GM12878 (cell line): Measurements from ENCODE around the gene LTBP3. TPM values are rescaled to one million over a fixed set of nuclear protein-coding genes. Genes with fewer than 3 reads are reported as not detected.

ENCODE experiments used
- BCL3 ChIP-seq: IDR thresholded peaks from 2 replicates; pipeline ENCODE4 v1.6.1; 2011; ENCODE audit warnings: borderline replicate concordance, low read depth, mild to moderate bottlenecking, moderate library complexity, low read length; ENCODE audit not compliant: insufficient read depth, poor library complexity, severe bottlenecking
- CBFB ChIP-seq: IDR thresholded peaks from 2 replicates; pipeline ENCODE4 v1.6.1; 2016; ENCODE audit warnings: antibody characterized with exemption, low read depth
- CREB1 ChIP-seq: IDR thresholded peaks from 2 replicates; pipeline ENCODE4 v1.6.1; 2012; ENCODE audit warnings: low read depth, mild to moderate bottlenecking, inconsistent platforms
- ETV6 ChIP-seq, 2 experiments: fragments of 450-650 bp in 1 of 2; IDR thresholded peaks in 1 of 2; conservative IDR thresholded peaks in 1 of 2; 2 replicates each; pipeline ENCODE4 v1.6.1; 2014; ENCODE audit warnings: antibody characterized with exemption in 1 of 2, borderline replicate concordance in 1 of 2, low read depth in 1 of 2, mild to moderate bottlenecking in 1 of 2, moderate library complexity in 1 of 2
- GATAD2B ChIP-seq: fragments of 450-650 bp; conservative IDR thresholded peaks from 2 replicates; pipeline ENCODE4 v1.6.1; 2017; ENCODE audit warnings: low read depth, mild to moderate bottlenecking, moderate library complexity
- HCFC1 ChIP-seq: fragments of 150-350 bp; IDR thresholded peaks from 2 replicates; pipeline ENCODE4 v1.6.1; 2014; ENCODE audit warnings: low read length
- HSF1 ChIP-seq: fragments of 150-350 bp; IDR thresholded peaks from 2 replicates; pipeline ENCODE4 v1.6.1; 2014; ENCODE audit warnings: mild to moderate bottlenecking, low read depth, low read length
- JUNB ChIP-seq: IDR thresholded peaks from 2 replicates; pipeline ENCODE4 v1.6.1; 2016; ENCODE audit warnings: antibody characterized with exemption, mild to moderate bottlenecking
- MEF2A ChIP-seq: IDR thresholded peaks from 2 replicates; pipeline ENCODE4 v1.6.1; 2011; ENCODE audit warnings: low read depth, mild to moderate bottlenecking, low read length, moderate library complexity; ENCODE audit not compliant: insufficient read depth
- NFIC ChIP-seq: IDR thresholded peaks from 2 replicates; pipeline ENCODE4 v1.6.1; 2012; ENCODE audit warnings: low read depth, mild to moderate bottlenecking, inconsistent platforms, low read length, moderate library complexity
- NFYA ChIP-seq: IDR thresholded peaks from 2 replicates; pipeline ENCODE4 v1.6.1; 2011; ENCODE audit warnings: low read depth, mild to moderate bottlenecking, low read length, improper control_type of control experiment, borderline replicate concordance
- POLR2A ChIP-seq: IDR thresholded peaks from 2 replicates; pipeline ENCODE4 v1.6.1; 2011; ENCODE audit warnings: low read depth, mild to moderate bottlenecking, low read length
- SMARCA5 ChIP-seq: fragments of 450-650 bp; IDR thresholded peaks from 2 replicates; pipeline ENCODE4 v1.6.1; 2017; ENCODE audit warnings: mild to moderate bottlenecking
- SUZ12 ChIP-seq: fragments of 200-600 bp; sonication (generic); IDR thresholded peaks from one replicate; pipeline ENCODE4 v1.6.1; 2018; ENCODE audit warnings: antibody characterized with exemption, mild to moderate bottlenecking; ENCODE audit not compliant: unreplicated experiment
- USF1 ChIP-seq: IDR thresholded peaks from 2 replicates; pipeline ENCODE4 v1.6.1; 2011; ENCODE audit warnings: borderline replicate concordance, low read depth, mild to moderate bottlenecking, moderate library complexity, mixed read lengths, low read length; ENCODE audit not compliant: insufficient read depth; ENCODE audit errors: extremely low read length
- ZBTB33 ChIP-seq: fragments of 450-650 bp; IDR thresholded peaks from 2 replicates; pipeline ENCODE4 v1.6.1; 2017; ENCODE audit warnings: mild to moderate bottlenecking
- ZNF592 ChIP-seq: fragments of 450-650 bp; IDR thresholded peaks from 2 replicates; pipeline ENCODE4 v1.6.1; 2017; ENCODE audit warnings: mild to moderate bottlenecking, moderate library complexity
- polyA plus RNA-seq, 11 experiments: library from polyadenylated mRNA; depleted of rRNA in 4 of 11; unstranded in 6 of 11; stranded (reverse) in 5 of 11; fragments of >200 nt; fragmentation: Nextera tagmentation in 4 of 11; fragmentation: Illumina TruSeq in 1 of 11; extraction: Ambion mirVana in 4 of 11; extraction: Trizol in 1 of 11; gene quantifications; 1 replicate in 1 of 11; 2 replicates in 10 of 11; pipeline versions ENCODE4 v1.2.1 to v1.2.3, GENCODE V29; 2011 to 2016; ENCODE audit warnings: inconsistent platforms in 2 of 11, missing spikeins in 2 of 11, low read depth in 1 of 11
- total RNA-seq, 4 experiments: library from RNA; depleted of rRNA in 3 of 4; stranded (reverse); fragments of >200 nt in 3 of 4; fragmentation: Illumina TruSeq in 1 of 4; extraction: Trizol in 1 of 4; gene quantifications; 2 replicates each; pipeline versions ENCODE4 v1.2.1 to v1.2.3, GENCODE V29; 2013 to 2021

The LTBP3 gene
- total and polyA plus RNA-seq, 10 of the 15 experiments (the other 5 are each of a cell fraction or from before 2014, with no cell fraction given) = 2.2 to 12.2 (median 6.2) TPM; not detected in 2

GRCh38 chr11:65498042-65498726 lies 60.0 kb downstream of the LTBP3 start (continued):
- peak; percentile 59; the same call in 1 of the 2 replicates for TF ChIP-seq POLR2A
- TF ChIP-seq JUNB = no peak
- TF ChIP-seq MEF2A = no peak
- TF ChIP-seq USF1 = no peak
- TF ChIP-seq HCFC1 = 0 out of 2 replicates have a peak, but pooled peaks have one; percentile 19
- no peak; the same call in 1 of the 2 replicates for TF ChIP-seq GATAD2B
- TF ChIP-seq CBFB = 0 out of 2 replicates have a peak, but pooled peaks have one; percentile 48
- TF ChIP-seq ZBTB33 = no peak
- no peak for TF ChIP-seq NFIC
- TF ChIP-seq SUZ12 = no peak
- no peak for TF ChIP-seq HSF1
- TF ChIP-seq SMARCA5 = no peak
- TF ChIP-seq NFYA = no peak
- TF ChIP-seq CREB1 = no peak
- TF ChIP-seq ZNF592 = no peak
- no peak for TF ChIP-seq BCL3
- no peak for TF ChIP-seq ETV6 (conservative IDR thresholded peaks at IDR 0.05 in 1 of 2, IDR thresholded peaks at IDR 0.05 in 1 of 2; ENCODE audit: borderline replicate concordance in 1 of 2, low read depth in 1 of 2)
